ENCODE data around the gene PAK4.
"Not testable (repeated sequence)": the region's sequence is repeated elsewhere in the genome, so short reads cannot be mapped to it uniquely, and the experiment has no call there.

Gene PAK4

GRCh38 chr19:39211731-39212374 lies 86.3 kb downstream of the PAK4 start:
- no peak for DNase-seq

- peak; percentile 40 to 65 (median 53) for DNase-seq
These were observed 86.8 kb downstream of the PAK4 start for GRCh38 chr19:39212375-39212742.

DNA sequence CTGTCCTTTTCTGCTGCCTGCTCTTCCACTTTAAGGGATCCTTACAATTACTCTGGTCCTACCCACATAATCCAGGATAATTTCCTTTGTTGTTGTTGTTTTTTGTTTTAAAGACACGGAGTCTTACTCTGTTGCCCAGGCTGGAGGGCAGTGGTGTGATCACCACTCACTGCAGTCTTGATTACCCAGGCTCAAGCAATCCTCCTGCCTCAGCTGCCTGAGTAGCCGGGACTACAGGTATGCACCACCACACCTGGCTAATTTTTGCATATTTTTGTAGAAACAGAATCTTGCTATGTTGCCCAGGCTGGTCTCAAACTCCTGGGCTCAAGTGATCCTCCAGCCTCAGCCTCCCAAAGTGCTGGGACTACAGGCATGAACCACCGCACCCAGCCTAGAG lies 89.7 kb downstream of the PAK4 start:
- DNase-seq, result not testable (repeated sequence)

GRCh38 chr19:39217094-39217493 lies 91.5 kb downstream of the PAK4 start:
- no peak for DNase-seq

GRCh38 chr19:39218230-39219007 lies 92.8 kb downstream of the PAK4 start:
- DNase-seq, result no peak

DNA sequence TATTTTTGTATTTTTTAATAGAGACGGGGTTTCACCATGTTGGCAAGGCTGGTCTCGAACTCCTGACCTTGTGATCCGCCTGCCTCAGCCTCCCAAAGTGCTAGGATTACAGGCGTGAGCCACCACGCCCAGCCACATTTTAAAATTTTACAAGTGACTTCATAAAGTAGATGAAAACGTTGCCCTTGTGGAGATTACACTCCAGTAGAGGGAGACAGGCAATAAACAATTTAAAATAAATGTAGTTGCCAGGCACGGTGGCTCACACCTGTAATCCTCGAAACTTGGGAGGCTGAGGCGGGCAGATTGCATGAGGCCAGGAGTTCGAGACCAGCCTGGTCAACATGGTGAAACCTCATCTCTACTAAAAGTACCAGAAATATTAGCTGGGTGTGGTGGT lies 93.5 kb downstream of the PAK4 start:
- DNase-seq, result not testable (repeated sequence)

GRCh38 chr19:39223703-39224279 lies 98.2 kb downstream of the PAK4 start:
- DNase-seq, result peak; percentile 55 to 72 (median 58)

GRCh38 chr19:39224910-39225309 lies 99.3 kb downstream of the PAK4 start:
- no peak for DNase-seq

Measured in suppressor macrophage treated with lipopolysaccharide for 1 hour (primary cell).